ENCODE measurements around the gene LAMP5.

DNA sequence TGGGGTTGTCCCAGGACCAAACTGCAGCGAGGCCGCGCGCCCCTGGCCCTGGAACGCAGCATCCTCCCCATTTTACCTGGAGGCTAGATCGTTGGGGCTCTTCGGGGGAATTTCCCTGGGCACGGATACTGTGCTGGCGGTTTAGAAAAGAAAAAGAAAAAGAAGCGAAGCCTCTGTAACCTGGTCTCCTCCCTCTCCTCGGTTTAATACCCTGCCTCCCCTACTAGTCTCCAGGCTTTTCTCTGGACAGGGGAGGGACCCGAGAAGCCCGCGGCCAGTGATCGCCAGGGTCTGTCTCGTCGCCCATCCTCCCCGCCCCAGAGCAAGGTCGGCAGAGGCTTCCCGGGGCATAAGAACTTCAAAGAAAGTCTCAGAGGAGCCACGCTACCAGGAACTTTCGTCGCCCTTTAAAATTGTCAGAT is 6.1 kb upstream of the LAMP5 start:
- no peak for TF ChIP-seq POLR2A (IDR thresholded peaks at IDR 0.05)
- TF ChIP-seq, protein P1, sequence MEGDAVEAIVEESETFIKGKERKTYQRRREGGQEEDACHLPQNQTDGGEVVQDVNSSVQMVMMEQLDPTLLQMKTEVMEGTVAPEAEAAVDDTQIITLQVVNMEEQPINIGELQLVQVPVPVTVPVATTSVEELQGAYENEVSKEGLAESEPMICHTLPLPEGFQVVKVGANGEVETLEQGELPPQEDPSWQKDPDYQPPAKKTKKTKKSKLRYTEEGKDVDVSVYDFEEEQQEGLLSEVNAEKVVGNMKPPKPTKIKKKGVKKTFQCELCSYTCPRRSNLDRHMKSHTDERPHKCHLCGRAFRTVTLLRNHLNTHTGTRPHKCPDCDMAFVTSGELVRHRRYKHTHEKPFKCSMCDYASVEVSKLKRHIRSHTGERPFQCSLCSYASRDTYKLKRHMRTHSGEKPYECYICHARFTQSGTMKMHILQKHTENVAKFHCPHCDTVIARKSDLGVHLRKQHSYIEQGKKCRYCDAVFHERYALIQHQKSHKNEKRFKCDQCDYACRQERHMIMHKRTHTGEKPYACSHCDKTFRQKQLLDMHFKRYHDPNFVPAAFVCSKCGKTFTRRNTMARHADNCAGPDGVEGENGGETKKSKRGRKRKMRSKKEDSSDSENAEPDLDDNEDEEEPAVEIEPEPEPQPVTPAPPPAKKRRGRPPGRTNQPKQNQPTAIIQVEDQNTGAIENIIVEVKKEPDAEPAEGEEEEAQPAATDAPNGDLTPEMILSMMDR (IDR thresholded peaks at IDR 0.05) = no peak
